ENCODE results near the gene RNF215. TPM values are rescaled to one million over a fixed set of nuclear protein-coding genes. Genes with fewer than 3 reads are reported as not detected.

The RNF215 gene
- total and polyA plus RNA-seq, 10 of the 15 experiments (the other 5 are each of a cell fraction or from before 2014, with no cell fraction given): 0.31 to 7.6 (median 3.0) TPM; not detected in 1

- TF ChIP-seq WRNIP1 (IDR thresholded peaks at IDR 0.05; ENCODE audit: borderline replicate concordance, low read depth, low read length) (no peak), BCL11A (IDR thresholded peaks at IDR 0.05; ENCODE audit: low read depth, low read length) (peak; percentile 6; the same call in 1 of the 2 replicates), IRF4 (IDR thresholded peaks at IDR 0.05; ENCODE audit: low read depth, low read length) (peak; percentile 62; the same call in 1 of the 2 replicates), ZSCAN29 (IDR thresholded peaks at IDR 0.05) (no peak), CBFB (IDR thresholded peaks at IDR 0.05; ENCODE audit: low read depth) (peak; percentile 55; the same call in 1 of the 2 replicates), RELB (IDR thresholded peaks at IDR 0.05; ENCODE audit: low read depth) (peak; percentile 70; the same call in 1 of the 2 replicates), ESRRA (IDR thresholded peaks at IDR 0.05; ENCODE audit: low read length) (no peak), SMAD5 (IDR thresholded peaks at IDR 0.05; ENCODE audit: low read depth) (peak; percentile 88), CBX5 (IDR thresholded peaks at IDR 0.05; ENCODE audit: low read depth) (no peak), YY1 (IDR thresholded peaks at IDR 0.05; ENCODE audit: low read depth, low read length) (peak; percentile 96), FOXM1 (IDR thresholded peaks at IDR 0.05; ENCODE audit: low read depth, low read length) (no peak), ETV6 (conservative IDR thresholded peaks at IDR 0.05 in 1 of 2, IDR thresholded peaks at IDR 0.05 in 1 of 2; ENCODE audit: borderline replicate concordance in 1 of 2, low read depth in 1 of 2) (no peak), HDGF (IDR thresholded peaks at IDR 0.05) (no peak), JUND (IDR thresholded peaks at IDR 0.05; ENCODE audit: low read depth, low read length) (peak; percentile 57; the same call in 1 of the 2 replicates), NFYB (IDR thresholded peaks at IDR 0.05; ENCODE audit: insufficient read depth, low read depth, low read length) (peak; percentile 51; the same call in 1 of the 2 replicates), JUNB (IDR thresholded peaks at IDR 0.05) (peak; percentile 61), MYC (IDR thresholded peaks at IDR 0.05; ENCODE audit: insufficient read depth, insufficient read length, insufficient replicate concordance, low read length, severe bottlenecking) (peak; percentile 62), ZNF384 (IDR thresholded peaks at IDR 0.05; ENCODE audit: borderline replicate concordance, low read depth, low read length) (no peak), HCFC1 (IDR thresholded peaks at IDR 0.05; ENCODE audit: low read length) (peak; percentile 66), SMARCA5 (IDR thresholded peaks at IDR 0.05) (no peak), RBBP5 (conservative IDR thresholded peaks at IDR 0.05) (no peak), RCOR1 (conservative IDR thresholded peaks at IDR 0.05; ENCODE audit: low read depth, low read length) (no peak), NR2F1 (conservative IDR thresholded peaks at IDR 0.05) (peak; percentile 73), CHD4 (IDR thresholded peaks at IDR 0.05) (no peak)
- TF ChIP-seq, protein P1, sequence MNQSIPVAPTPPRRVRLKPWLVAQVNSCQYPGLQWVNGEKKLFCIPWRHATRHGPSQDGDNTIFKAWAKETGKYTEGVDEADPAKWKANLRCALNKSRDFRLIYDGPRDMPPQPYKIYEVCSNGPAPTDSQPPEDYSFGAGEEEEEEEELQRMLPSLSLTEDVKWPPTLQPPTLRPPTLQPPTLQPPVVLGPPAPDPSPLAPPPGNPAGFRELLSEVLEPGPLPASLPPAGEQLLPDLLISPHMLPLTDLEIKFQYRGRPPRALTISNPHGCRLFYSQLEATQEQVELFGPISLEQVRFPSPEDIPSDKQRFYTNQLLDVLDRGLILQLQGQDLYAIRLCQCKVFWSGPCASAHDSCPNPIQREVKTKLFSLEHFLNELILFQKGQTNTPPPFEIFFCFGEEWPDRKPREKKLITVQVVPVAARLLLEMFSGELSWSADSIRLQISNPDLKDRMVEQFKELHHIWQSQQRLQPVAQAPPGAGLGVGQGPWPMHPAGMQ (IDR thresholded peaks at IDR 0.05; ENCODE audit: borderline replicate concordance): no peak
- TF ChIP-seq, protein P2, sequence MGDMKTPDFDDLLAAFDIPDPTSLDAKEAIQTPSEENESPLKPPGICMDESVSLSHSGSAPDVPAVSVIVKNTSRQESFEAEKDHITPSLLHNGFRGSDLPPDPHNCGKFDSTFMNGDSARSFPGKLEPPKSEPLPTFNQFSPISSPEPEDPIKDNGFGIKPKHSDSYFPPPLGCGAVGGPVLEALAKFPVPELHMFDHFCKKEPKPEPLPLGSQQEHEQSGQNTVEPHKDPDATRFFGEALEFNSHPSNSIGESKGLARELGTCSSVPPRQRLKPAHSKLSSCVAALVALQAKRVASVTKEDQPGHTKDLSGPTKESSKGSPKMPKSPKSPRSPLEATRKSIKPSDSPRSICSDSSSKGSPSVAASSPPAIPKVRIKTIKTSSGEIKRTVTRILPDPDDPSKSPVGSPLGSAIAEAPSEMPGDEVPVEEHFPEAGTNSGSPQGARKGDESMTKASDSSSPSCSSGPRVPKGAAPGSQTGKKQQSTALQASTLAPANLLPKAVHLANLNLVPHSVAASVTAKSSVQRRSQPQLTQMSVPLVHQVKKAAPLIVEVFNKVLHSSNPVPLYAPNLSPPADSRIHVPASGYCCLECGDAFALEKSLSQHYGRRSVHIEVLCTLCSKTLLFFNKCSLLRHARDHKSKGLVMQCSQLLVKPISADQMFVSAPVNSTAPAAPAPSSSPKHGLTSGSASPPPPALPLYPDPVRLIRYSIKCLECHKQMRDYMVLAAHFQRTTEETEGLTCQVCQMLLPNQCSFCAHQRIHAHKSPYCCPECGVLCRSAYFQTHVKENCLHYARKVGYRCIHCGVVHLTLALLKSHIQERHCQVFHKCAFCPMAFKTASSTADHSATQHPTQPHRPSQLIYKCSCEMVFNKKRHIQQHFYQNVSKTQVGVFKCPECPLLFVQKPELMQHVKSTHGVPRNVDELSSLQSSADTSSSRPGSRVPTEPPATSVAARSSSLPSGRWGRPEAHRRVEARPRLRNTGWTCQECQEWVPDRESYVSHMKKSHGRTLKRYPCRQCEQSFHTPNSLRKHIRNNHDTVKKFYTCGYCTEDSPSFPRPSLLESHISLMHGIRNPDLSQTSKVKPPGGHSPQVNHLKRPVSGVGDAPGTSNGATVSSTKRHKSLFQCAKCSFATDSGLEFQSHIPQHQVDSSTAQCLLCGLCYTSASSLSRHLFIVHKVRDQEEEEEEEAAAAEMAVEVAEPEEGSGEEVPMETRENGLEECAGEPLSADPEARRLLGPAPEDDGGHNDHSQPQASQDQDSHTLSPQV (IDR thresholded peaks at IDR 0.05): no peak
Observed at GRCh38 chr22:30356449-30357235, 30.6 kb downstream of the RNF215 start, which contains the start of the genes CCDC157 and SF3A1 (continued).

Measured in GM12878 (cell line).